Neuron (in vitro differentiated cells): ENCODE measurements around the gene ZNF48.

Experiments used
- H2AFZ ChIP-seq: one replicate; pipeline ENCODE4 v1.6.1; 2013; ENCODE audit warnings: low read depth, mild to moderate bottlenecking, inconsistent platforms, low read length, moderate library complexity
- H3K27me3 ChIP-seq: one replicate; pipeline ENCODE4 v1.6.1; 2013; ENCODE audit warnings: low read length; ENCODE audit not compliant: insufficient read depth
- H3K36me3 ChIP-seq: one replicate; pipeline ENCODE4 v1.6.1; 2013; ENCODE audit warnings: low read length; ENCODE audit not compliant: insufficient read depth
- H3K4me1 ChIP-seq: one replicate; pipeline ENCODE4 v1.6.1; 2013; ENCODE audit warnings: low read length; ENCODE audit not compliant: insufficient read depth
- H3K4me3 ChIP-seq: 2 replicates; pipeline ENCODE4 v1.5.1; 2013; ENCODE audit warnings: mild to moderate bottlenecking, low read length, moderate library complexity
- H3K9me3 ChIP-seq: one replicate; pipeline ENCODE4 v1.6.1; 2013; ENCODE audit warnings: low read length

The ZNF48 gene

DNA sequence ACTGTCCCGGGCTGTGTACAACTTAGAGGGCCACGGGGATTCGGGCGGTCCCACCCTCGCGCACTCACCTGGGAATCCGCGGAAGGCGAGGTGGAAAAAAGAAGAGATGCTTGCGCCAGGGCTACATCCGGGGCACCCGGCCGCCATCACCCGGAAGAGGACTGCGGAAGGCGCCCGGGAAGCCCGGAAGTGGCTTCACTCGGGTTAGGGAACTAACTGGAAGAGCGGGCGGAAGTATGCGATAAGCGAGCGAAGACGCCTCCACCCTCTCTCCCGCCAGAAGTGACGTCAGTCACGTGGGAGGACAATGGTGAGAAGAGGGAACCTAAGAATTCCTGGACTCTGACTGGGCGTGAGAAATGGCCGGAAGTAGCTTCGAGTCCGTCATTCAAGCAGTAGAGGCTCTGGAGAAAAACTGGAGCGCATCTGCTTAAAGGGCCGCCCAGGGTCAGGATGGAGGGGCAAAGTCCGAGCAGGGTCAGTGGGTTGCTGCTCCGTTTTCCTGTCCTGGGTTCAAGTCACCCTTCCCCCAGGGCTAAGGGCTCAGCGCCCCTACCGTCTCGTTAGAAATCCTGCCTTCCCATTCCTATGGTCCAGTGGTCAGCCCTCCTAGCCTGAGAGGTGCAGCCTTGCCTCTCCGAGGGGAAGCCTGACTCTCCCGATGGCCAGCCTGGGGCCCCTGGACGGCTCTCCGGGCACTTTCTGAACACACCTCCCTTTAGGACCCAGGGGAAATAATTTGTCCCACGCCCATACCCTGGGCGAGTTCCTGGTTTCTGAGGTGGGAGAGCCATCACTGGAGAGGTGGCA, 39.9 kb upstream of the ZNF48 start, which contains the start of gene CD2BP2:
CD2BP2 (minus strand) TSS at position 165 of the 810 bp plus-strand sequence. CDS start 627 bp downstream, outside the sequence.
- Histone ChIP-seq H3K9me3 (no peaks in the 10 kb centered on the region), H3K4me3 (peak within 1 kb of the TSS; percentile 82), H2AFZ (peak within 1 kb of the TSS; percentile 64), H3K4me1 (peaks cover 19% of the 10 kb centered on the region), H3K27me3 (no peaks in the 10 kb centered on the region), H3K36me3 (peaks cover 62% of the 10 kb centered on the region)

DNA sequence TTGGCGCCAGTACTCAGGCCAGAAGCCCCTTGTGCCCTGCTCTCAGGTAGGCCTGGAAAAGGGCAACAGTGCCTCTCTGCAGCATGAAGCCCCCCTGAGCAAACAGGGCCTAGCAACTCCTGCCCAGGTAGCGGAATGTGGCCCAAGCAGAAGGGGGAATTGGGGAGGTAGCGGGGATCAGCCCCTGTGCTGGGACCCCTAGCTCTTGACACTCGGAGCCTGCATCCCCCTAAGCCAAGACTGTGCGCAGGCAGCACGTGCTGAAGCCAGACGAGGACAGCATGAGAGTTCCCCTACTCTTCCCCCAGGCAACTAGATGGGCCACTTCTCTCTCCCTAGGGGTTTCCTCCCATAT, 39.3 kb upstream of the ZNF48 start:
- no peaks in the 10 kb centered on the region for H3K9me3 ChIP-seq
- no peaks in the 10 kb centered on the region for H3K27me3 ChIP-seq
- H3K4me1 ChIP-seq: peaks cover 19% of the 10 kb centered on the region
- peaks cover 56% of the 10 kb centered on the region for H3K36me3 ChIP-seq
- peak overlapping the region; percentile 82 for H3K4me3 ChIP-seq
- H2AFZ ChIP-seq: peak overlapping the region; percentile 64

DNA sequence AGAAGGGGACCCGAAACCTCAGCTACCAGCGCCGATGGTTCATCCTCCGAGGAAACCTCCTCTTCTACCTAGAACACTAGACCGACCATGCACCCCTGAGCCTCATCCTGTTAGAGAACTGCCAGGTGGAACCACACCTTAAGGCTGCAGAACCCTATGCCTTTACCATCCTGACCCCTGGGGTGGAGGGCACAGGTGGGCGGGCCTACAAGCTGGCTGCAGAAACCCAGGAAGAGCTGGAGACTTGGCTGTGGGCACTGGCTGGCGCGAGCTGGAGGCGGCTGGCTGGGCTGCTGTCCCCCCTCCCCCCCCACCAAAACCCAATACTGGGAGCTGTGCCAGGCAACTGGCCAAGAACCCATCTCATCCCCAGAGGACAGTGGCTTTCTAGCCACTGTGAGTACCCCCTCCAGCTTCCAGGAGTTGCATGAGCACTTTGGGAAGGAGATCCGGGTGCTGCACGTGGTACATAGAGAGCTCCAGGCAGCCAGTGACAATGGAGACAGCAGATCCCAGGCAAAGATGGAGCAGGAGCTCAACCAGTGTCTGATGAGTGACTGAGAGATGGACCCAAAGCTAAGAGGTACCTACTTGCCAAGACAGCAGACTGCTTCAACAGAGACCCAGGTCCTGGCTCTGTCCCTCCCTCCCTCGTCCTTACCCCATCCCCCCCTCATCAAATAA, 38.7 kb upstream of the ZNF48 start:
- H2AFZ ChIP-seq: no peak overlapping the region
- peaks cover 50% of the 10 kb centered on the region for H3K36me3 ChIP-seq
- H3K27me3 ChIP-seq: no peaks in the 10 kb centered on the region
- H3K4me1 ChIP-seq: peaks cover 19% of the 10 kb centered on the region
- peak overlapping the region; percentile 82 for H3K4me3 ChIP-seq
- no peaks in the 10 kb centered on the region for H3K9me3 ChIP-seq

DNA sequence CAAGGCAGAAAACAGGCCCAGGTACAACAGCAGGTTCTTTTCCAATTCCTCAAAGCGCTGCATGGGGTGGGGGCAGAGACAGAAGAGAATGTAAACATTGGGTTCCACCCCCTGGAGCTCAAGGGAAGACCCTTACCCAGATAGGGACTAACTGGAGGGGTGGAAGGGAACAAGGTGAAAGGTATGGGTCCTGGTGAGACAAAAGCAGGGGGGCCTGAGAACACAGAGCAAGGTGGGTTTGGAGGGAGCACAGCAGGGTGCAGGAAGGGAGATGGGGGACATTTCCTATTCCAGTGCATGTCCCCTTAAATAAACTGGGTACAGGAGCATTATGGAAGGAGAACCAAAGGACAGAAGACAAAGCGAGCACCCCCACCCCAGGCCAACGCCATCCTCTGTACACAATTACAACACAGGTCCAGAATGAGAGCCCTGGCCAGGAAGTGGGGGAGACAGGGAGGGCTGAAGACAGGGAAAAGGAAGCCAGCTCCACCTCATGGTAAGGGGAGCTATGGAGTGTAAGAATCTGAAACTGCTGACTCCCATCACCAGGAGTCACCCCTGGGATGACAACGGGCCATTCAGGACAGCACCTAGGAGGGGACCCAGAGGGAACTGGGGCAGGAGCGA, 38.0 kb upstream of the ZNF48 start:
- Histone ChIP-seq H2AFZ (no peak overlapping the region), H3K4me1 (peaks cover 19% of the 10 kb centered on the region), H3K36me3 (peaks cover 44% of the 10 kb centered on the region), H3K9me3 (no peaks in the 10 kb centered on the region), H3K27me3 (no peaks in the 10 kb centered on the region), H3K4me3 (no peak overlapping the region)

- no peak overlapping the region for H3K4me3 ChIP-seq
- H3K36me3 ChIP-seq: peaks cover 41% of the 10 kb centered on the region
- H3K9me3 ChIP-seq: no peaks in the 10 kb centered on the region
- peaks cover 19% of the 10 kb centered on the region for H3K4me1 ChIP-seq
- no peaks in the 10 kb centered on the region for H3K27me3 ChIP-seq
- no peak overlapping the region for H2AFZ ChIP-seq
Measured at GRCh38 chr16:30357715-30358576, 37.3 kb upstream of the ZNF48 start.

GRCh38 chr16:30358577-30358936, 36.7 kb upstream of the ZNF48 start:
- Histone ChIP-seq H3K9me3 (no peaks in the 10 kb centered on the region), H3K27me3 (no peaks in the 10 kb centered on the region), H3K4me3 (no peak overlapping the region), H3K4me1 (peaks cover 19% of the 10 kb centered on the region), H3K36me3 (peaks cover 35% of the 10 kb centered on the region), H2AFZ (no peak overlapping the region)

DNA sequence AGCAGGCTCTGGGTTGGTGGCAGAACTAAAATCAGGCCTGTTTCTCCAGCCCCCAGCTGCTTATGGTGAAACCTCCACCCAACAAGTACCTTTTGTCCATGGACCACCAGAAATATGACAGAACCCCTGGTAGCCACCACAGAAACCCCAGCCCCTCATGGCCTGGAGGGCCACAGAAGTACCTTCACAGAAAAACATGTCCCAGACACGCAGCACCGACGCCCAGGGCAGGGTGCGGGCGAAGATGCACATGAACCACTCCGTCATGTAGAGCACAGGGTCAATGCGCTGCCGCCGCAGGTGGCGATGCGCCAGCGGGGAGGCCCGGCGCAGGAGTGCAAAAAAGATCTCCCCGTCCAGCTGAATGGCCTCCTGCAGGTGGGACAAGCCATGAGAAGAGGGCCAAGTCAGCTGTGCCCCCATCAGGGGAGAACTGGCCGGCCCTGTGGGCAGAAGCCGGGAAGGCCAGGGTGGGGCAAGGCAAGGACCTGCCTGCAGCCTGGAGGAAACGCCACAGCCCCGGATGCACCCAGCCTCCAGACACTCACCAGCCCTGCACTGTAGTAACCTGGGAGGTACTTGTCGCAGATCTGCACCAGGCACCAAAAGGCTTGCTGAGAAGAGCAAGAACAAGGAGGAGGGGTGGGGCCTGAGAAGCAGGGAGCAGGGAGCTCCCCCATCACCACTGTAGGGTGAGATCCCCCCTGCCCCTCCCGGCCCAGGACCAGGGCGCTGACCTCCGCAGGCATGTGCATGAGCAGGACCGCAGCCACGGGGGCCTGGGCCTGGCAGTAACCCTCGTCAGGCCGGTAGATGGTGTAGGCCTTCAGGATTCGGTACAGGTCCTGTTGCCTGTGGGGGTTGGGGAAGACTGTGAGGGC, 36.0 kb upstream of the ZNF48 start:
- H2AFZ ChIP-seq: no peak overlapping the region
- no peaks in the 10 kb centered on the region for H3K9me3 ChIP-seq
- no peaks in the 10 kb centered on the region for H3K27me3 ChIP-seq
- peaks cover 14% of the 10 kb centered on the region for H3K4me1 ChIP-seq
- H3K4me3 ChIP-seq: no peak overlapping the region
- peaks cover 30% of the 10 kb centered on the region for H3K36me3 ChIP-seq

DNA sequence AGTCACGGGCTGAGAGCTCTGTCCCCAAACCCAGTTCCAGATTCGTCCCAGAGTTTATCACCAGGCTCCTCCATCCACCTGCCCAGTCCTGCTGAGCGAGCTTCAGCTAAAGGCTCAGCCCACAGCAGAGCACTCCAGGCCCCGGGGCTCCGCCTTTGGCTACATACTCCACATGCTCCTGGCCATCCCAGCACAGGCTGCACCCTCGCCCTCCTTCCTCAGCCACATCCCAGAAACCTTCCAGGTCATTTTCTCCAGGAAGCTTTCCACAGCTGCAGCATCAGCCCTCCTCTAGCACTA, 35.4 kb upstream of the ZNF48 start:
- Histone ChIP-seq H3K9me3 (no peaks in the 10 kb centered on the region), H3K4me3 (no peak overlapping the region), H3K4me1 (peaks cover 10% of the 10 kb centered on the region), H3K36me3 (peaks cover 30% of the 10 kb centered on the region), H2AFZ (no peak overlapping the region), H3K27me3 (no peaks in the 10 kb centered on the region)

DNA sequence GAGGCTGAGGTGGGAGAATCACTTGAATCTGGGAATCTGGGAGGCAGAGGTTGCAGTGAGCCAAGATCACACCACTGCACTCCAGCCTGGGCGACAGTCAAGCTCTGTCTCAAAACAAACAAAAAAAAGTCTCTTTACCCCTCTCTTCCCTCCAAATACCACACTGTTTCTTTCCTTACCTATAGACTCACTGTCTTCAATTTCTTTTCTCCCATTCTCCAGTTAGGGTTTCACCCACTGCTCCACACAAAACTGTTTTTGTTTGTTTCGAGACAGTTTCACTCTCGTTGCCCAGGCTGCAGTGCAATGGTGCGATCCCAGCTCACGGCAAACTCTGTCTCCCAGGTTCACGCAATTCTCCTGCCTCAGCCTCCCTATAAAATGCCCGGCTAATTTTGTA, 34.0 kb upstream of the ZNF48 start:
- Histone ChIP-seq H3K36me3 (peaks cover 36% of the 10 kb centered on the region), H3K4me1 (peaks cover 5% of the 10 kb centered on the region), H3K9me3 (no peaks in the 10 kb centered on the region), H3K4me3 (no peak overlapping the region), H2AFZ (no peak overlapping the region), H3K27me3 (no peaks in the 10 kb centered on the region)

DNA sequence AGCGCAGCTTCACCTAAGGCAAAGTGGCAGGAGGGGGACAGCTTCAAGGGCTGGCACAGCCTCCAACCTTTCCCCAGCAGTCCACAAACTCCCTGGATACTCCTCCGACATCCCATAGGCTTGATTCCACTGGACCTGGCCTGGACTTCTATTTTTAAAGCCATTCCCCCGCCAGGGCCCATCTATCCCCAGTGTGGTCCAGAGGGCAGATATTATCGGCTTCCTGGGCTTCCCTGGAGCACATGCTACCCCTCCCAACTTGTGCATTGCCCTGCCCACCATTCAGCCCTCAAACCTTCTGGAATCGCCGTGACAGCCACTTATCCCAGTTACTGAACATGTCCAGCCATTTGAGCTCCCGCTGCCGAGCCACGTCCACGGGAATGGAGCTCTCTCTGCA, 30.0 kb upstream of the ZNF48 start:
- Histone ChIP-seq H3K9me3 (no peaks in the 10 kb centered on the region), H3K4me1 (peaks cover 23% of the 10 kb centered on the region), H3K27me3 (no peaks in the 10 kb centered on the region), H3K4me3 (no peak overlapping the region), H3K36me3 (peaks cover 14% of the 10 kb centered on the region), H2AFZ (no peak overlapping the region)

DNA sequence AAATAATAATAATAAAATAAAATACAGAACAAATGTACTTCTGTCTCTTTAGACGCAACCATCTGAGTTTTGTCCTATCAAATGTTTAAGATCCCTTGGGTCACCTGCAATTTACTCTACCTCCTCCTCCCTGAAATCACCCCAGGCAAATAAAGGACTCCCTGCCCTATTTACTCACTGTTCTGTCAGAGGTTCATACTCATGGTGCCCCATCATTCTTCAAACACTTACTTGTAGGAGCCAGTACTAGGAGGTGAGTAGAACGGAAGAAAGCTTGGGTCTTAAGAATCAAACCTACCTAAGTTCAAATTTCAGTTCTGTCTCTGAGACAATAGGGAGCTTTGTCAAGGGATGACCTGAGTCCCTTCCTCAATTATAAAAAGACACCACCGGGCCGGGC, 28.7 kb upstream of the ZNF48 start:
- peaks cover 14% of the 10 kb centered on the region for H3K36me3 ChIP-seq
- H2AFZ ChIP-seq: no peak overlapping the region
- no peaks in the 10 kb centered on the region for H3K27me3 ChIP-seq
- H3K9me3 ChIP-seq: no peaks in the 10 kb centered on the region
- H3K4me1 ChIP-seq: peaks cover 26% of the 10 kb centered on the region
- H3K4me3 ChIP-seq: no peak overlapping the region

- Histone ChIP-seq H3K4me3 (peak overlapping the region; percentile 56), H3K36me3 (peaks cover 10% of the 10 kb centered on the region), H3K27me3 (no peaks in the 10 kb centered on the region), H3K9me3 (no peaks in the 10 kb centered on the region), H2AFZ (no peak overlapping the region), H3K4me1 (peaks cover 30% of the 10 kb centered on the region)
Measured at GRCh38 chr16:30367349-30368009, 27.7 kb upstream of the ZNF48 start.
